ENCODE measurements around the gene FAM13C. TPM values are rescaled to one million over a fixed set of nuclear protein-coding genes. Genes with fewer than 3 reads are reported as not detected.
"Not testable (repeated sequence)": the region's sequence is repeated elsewhere in the genome, so short reads cannot be mapped to it uniquely, and the experiment has no call there.

The FAM13C gene
- total RNA-seq, 1 experiment from 2014 or later = not detected

- DNase-seq (ENCODE audit: low spot score) = no peak
These were observed 126.2 kb downstream of the FAM13C start for GRCh38 chr10:59236064-59236697.

GRCh38 chr10:59234816-59235429 is 127.4 kb downstream of the FAM13C start:
- DNase-seq (ENCODE audit: low spot score) = peak; percentile 44

DNA sequence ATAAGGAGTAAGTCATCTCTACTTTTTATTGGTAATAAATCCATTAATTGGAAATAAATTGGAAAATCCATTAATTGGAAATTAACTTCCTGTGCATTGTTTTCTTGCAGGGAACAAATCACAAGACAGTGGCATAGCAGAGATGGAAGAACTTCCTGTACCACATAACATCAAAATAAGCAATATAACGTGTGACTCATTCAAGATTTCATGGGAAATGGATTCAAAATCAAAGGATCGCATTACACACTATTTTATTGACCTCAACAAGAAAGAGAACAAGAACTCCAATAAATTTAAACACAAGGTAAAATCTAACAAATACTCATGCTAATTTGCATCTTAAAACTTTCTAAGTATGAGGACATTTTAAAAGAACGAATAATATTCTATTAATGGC is 128.2 kb downstream of the FAM13C start:
- no peak for DNase-seq (ENCODE audit: low spot score)

- DNase-seq (ENCODE audit: low spot score) = no peak
These were observed 132.9 kb downstream of the FAM13C start for GRCh38 chr10:59229441-59229840.

- peak; percentile 22 for DNase-seq (ENCODE audit: low spot score)
These were observed 135.1 kb downstream of the FAM13C start for GRCh38 chr10:59227136-59227673.

DNA sequence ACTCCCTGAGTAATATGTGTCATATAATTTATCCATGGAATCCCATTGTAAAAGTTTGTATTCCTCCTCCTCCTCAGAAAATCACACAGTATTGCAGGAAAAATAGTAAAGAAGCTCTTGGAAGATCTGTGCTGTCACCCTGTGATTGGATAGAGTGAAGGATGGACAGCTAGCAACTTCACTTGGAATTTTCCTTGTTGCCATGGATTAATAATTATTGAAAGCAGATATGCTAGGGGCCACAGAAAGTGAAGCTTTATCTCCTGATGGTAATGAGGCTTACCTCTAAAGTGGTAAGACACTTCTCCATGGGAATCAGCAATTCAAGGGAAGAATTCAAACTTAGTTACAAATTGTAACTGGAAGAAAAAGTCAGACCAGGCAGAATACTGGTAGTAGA is 137.1 kb downstream of the FAM13C start:
- DNase-seq (ENCODE audit: low spot score) = no peak

DNA sequence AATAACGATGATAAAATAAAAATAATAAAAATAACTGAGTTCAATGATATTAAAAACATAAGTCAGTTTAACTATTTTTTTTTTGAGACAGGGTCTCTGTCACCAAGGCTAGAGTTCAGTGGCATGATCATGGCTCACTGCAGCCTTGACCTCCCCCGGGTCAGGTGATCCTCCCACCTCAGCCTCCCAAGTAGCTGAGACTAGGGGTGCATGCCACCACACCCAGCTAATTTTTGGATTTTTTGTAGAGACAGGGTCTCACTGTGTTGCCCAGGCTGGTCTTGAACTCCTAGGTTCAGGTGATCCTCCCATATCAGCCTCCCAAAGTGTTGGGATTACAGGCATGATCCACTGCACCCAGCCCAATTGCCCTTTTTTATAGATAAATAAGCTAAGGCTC is 138.8 kb downstream of the FAM13C start:
- not testable (repeated sequence) for DNase-seq (ENCODE audit: low spot score)

GRCh38 chr10:59222788-59223187 is 139.6 kb downstream of the FAM13C start:
- no peak for DNase-seq (ENCODE audit: low spot score)

DNA sequence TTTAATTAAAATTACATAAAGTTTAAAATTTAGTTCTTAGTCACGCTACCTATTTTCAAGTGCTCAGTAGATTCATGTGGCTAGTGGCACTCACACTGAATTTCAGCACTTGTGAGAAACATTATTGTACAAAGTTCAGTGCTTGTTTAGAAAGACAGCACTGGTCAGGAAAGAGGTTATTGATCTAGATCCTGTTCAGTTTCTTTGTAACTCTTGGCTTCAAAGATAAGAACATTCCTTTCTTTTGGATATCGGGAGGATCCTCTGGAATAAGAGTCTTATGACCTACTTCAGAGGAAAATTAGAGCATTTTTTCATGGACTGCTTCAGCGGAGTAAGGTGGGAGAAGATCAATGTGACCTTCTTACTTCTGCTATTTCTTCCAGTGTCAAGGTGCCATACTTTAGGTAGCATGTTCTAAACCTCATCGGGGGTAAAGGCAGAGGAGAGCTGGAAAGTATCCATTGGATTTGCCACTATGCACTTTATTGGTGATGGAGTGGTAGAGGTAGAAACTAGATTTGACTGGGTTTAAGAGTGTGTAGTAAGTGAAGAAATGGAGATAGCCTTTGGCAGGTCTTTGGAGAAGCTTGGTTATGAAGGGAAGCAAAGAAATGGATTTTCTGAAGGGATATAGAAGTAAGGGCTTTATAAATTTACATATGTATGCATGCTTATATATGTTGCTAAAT is 146.0 kb downstream of the FAM13C start:
- no peak for DNase-seq (ENCODE audit: low spot score)

- DNase-seq (ENCODE audit: low spot score) = no peak
These were observed 148.2 kb downstream of the FAM13C start for GRCh38 chr10:59214160-59214559.

- DNase-seq (ENCODE audit: low spot score) = no peak
These were observed 150.0 kb downstream of the FAM13C start for GRCh38 chr10:59212301-59212798.

DNA sequence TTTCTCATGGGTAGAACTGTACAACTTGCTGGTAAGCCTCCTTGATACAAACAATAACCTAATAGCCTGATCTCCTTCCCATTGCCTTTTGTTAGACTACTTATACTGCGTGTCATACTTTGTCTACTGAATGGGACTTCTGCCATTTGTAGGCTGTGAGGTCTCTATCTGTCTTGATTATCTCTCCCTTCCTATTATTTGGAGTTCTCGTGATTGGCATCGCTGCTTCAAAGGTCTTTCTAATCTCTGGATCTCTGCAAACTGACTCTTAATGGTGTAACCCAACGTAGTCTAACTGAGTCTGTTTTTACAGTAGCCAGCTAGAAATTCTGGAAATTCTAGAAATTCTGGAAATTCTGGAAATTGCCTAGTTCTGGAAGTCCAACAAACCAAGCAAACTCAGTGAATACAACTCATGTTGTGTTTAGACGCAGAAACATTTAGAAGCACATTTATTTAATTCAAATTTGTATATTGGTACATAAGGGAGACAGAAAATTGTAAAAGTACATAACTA is 156.1 kb downstream of the FAM13C start:
- no peak for DNase-seq (ENCODE audit: low spot score)

Other genes starting within 250 kb of the FAM13C start
- not detected in 2 replicates for gene PHYHIPL, start 185.9 kb downstream of the FAM13C start, total RNA-seq (2014; rRNA removed; shearing (Covaris generic))

All from HT-29 (cell line).